Parietal lobe (tissue), 1 donor: ENCODE data around the gene ZNF615. TPM values are rescaled to one million over a fixed set of nuclear protein-coding genes. Genes with fewer than 3 reads are reported as not detected.

Source experiments
- total RNA-seq: library from RNA; depleted of rRNA; stranded (reverse); fragments of >200 nt; gene quantifications from one replicate; pipeline ENCODE4 v1.2.3, GENCODE V29; 2014

ZNF615 gene
- 31.3 TPM for total RNA-seq

DNA sequence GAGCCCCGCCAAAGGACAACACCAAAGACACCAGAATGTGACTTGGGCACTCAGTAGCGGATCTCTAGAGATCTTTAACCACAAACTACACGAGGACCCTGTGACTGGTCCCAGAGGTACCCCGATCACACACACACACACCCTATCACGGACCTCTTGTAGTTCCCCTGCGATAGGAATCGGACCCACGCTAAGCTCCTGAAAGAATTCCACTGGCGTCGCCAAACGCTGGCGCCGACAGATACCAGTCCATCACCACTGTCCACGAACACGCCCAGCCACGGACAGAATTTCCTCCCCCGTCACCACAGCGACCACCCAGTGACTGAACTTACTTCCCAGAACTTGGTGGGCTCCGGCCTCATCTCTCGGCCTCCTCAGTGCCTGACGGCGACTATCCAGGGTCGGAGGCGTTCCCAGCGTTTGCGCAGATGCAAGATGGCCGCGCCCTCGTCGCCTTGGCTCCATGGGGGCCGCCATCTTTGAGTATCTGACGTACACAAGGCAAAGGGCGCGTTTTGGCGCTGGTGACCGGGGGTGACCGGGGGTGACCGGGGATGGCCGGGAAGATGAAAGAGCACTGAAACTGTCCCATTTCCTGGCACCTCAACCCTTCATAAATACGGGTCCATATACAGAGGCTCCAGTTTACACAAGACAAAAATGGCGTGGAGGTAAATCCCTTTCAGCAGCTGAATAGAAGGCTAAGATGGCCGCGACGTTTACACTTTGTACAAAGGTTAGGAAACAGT is at the start of gene ZNF615:
ZNF615 (minus strand) TSS at position 406 of the 752 bp plus-strand sequence. CDS start 4,500 bp downstream, outside the sequence.

DNA sequence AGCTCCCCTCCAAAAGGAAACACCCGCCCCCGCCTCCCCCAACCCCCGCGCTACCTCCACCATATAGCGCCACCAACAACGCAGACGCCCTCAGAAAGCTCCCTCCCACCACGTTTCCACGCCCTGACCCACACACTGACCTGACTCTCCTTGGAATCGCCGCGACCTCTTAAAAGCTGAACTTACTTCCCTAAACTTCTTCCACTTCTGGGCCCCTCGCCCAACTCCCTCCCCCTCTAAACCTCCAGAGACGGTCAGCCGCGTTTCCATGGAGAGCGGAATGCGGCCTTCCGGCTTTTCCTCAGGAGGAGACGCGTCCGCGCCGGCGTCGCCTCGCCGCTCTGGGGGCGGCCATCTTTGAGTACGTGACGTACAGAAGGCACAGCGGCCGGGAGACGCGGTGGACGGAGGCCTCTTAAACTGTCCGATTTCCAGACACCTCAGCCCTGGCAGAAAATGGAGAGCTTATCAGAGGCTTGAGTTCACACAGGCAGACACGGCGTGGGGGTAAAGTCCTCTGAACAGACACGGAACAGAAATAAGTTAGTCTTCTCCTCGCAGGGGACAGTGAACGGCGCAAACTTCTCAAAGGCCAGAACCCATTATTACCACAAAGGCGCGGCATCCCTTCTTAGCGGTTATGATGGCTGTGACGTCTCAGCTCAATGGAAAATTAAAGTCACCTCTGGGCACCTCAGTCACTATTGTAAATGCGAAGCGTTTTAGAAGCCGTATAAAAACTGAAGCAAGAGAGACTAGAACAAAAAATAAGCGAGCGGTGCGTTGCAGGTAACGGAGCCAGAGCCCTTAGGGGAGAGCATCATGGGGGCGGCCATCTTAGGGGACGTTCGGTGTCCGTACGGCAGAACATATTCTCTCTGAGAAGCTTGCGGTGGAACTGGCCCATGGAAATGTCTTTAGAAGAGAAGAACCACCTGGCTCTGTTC is 40.8 kb upstream of the ZNF615 start, which contains the start of gene ZNF432:
ZNF432 (minus strand) TSS at position 284 of the 947 bp plus-strand sequence. CDS start 1,970 bp downstream, outside the sequence.

DNA sequence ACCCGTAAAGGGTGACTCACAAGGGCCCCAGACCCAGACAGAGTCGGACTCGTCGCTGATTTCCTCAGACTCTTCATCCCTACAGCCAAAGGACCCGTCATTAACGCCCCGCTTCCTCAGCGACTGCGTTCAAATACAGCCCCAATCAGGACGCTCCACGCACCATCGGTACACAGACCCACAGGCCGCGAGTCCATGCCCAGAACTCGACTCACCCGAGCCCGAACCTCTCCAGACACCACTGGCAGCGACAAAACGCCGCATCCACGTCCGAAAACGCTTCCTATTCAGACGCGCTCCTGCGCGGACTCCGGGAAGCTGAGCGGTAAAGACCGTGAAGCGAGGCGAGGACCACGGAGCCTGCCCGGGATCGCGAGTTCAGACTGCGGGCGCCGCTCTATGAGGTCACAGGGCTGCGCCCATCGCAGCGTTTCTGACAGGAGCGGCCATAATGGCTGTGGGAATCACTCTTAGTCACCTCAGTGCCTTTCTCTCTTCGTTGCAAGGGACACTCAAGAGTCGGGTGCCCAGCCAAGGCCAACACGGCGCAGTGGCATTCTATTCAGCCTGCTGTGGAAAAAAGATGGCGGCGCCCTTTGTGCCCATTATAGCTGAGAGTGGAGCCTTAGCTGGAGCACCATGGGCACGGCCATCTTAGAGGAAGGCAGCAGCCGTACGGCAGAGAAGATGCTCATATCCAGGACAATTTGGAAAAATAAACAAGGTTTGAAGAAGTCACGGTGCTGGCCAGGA is 20.2 kb upstream of the ZNF615 start, which contains the start of gene ZNF614:
ZNF614 (minus strand) TSS at position 353 of the 753 bp plus-strand sequence. CDS start 2,634 bp downstream, outside the sequence.

GRCh38 chr19:51986309-51987291 is 21.4 kb downstream of the ZNF615 start, which contains the start of gene ZNF350:
ZNF350 (minus strand) TSS chr19:51986840; CDS start chr19:51974360, 12,480 bp downstream.

Other genes starting within 250 kb of the ZNF615 start
- gene FPR2, start 247.0 kb downstream of the ZNF615 start, total RNA-seq, result not detected
- not detected for gene FPR3, start 213.1 kb downstream of the ZNF615 start, total RNA-seq
- 78.3 TPM for gene ZNF577, start 120.3 kb downstream of the ZNF615 start, total RNA-seq
- 47.3 TPM for gene ZNF649, start 103.2 kb downstream of the ZNF615 start, total RNA-seq
- 18.5 TPM for gene ZNF613, start 80.7 kb downstream of the ZNF615 start, total RNA-seq
- gene ZNF350, start 21.4 kb downstream of the ZNF615 start, total RNA-seq, result 21.9 TPM
- gene ZNF614, start 20.2 kb upstream of the ZNF615 start, total RNA-seq, result 29.1 TPM
- 33.8 TPM for gene ZNF432, start 40.6 kb upstream of the ZNF615 start, total RNA-seq
- gene ZNF841, start 87.6 kb upstream of the ZNF615 start, total RNA-seq, result 68.9 TPM
- gene ZNF616, start 131.7 kb upstream of the ZNF615 start, total RNA-seq, result 35.1 TPM
- 48.2 TPM for gene ZNF836, start 163.4 kb upstream of the ZNF615 start, total RNA-seq
- 286 TPM for gene PPP2R1A, start 181.8 kb upstream of the ZNF615 start, total RNA-seq